ENCODE data around the gene KNCN.

Gene KNCN

DNA sequence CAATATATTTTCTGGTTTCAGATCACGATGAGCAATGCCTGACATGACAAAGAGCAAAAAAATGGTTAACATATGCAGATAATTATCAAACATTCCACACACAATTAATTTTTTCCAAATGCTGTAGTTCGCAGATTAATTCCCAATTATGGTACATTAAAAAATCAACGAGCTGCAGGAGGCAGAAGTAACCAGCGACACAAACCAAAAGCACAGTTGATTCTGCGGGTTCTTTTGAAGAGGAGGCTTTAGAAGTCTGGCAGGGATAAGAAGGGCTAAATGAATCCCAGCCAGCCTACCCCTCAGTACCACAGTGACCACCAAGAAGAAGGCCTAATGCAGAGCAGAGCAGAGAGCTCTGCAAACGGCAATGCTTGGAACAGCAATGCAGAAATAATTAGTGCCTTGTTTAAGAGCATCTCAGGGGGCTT, 17.0 kb upstream of the KNCN start:
- no peak for DNase-seq

DNA sequence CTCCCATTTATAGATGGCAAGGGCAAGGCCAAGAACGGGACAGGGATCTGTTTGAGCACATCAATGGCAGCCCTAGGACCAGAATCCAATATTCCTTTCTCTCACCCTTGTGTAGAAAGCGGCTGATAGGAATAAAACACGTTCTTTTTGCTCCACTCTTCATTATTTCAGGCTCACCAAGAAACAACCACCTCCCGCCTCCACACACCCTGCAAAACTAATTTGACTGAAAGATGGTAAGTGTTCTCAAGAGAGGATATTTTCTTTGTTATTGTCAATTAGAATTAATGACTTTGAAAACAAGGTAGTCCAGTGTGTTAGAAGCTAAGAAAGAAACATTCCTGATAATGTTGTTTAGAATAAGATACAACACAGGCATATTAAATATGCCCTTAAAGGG, 11.9 kb upstream of the KNCN start:
- no peak for DNase-seq

DNA sequence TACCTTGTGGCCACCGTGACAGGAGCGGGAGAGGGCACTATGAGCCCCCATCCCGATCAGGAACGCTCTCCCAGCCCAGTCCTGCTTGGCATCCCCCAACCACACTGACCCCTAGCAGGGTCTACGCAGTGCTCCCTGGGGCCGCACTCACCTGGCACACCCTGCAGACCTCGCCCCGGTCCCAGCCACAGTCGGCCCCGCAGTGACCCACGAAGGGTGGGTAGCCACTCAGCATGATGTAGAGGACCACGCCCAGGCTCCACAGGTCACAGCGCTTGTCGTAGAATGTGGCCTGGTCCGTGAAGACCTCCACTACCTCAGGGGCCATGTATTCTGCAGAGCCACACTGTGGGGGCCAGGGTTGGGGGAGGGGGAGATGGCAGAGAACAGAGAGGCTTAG, 11.1 kb upstream of the KNCN start:
- no peak for DNase-seq

DNA sequence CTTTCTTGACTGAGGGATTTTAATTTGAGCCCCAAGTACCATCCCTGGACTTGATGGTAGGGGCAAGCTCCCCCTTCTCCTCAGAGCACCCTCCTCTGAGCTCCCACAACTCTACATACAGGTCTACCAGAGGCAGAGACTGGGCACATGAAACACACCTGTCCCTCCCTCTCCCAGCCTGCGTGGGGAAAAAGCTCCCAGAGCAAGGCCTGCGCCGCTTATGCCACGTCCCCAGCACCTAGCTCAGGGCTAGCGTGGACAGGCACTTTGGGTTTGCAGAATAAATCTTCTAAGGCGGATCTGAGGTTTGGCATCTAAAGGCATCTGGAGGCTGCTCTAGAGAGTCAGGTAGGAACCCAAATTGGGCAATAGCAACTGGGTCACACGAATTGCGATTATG, 7.5 kb upstream of the KNCN start:
- DNase-seq: no peak

DNA sequence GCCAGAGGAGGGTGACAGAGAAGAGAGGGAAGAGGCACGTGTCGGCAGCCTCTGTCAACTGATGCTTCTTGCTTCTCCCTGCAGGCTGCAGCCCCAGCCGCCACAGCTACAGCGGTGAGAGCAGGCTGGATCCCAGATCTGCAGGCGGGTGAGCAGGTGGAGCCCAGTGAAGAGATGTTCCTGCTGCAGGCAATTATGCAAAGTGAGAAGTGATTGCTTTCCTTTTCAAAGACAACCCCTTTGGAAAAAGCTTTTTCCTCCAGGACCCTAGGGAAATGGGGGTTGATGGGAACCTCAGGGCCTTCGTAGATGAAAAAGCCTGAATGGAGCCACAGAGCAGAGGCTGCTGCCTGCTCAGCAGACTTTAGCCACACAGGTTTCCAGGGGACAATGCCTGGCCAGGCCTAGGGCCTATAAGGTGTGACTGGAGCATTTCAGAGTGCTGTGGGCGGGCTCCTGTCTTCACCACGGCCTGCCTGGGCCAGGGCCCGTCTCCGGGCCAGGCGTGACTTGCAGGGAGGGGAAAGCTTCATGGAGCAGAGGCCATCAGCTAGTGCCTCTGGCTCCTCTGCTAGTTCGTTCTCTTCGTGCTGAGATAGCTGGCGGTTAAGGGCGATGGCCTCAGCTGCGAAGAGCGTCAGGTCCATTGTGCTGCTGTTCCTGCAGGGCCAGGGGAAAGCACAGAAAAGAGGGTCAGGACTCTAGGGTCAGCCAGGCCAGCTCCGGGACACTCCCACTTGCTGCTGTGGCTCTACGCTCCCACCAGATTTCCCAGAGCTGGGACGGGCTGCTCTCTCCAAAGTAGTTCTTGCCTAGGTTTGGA, 6.9 kb upstream of the KNCN start:
- DNase-seq: no peak

DNA sequence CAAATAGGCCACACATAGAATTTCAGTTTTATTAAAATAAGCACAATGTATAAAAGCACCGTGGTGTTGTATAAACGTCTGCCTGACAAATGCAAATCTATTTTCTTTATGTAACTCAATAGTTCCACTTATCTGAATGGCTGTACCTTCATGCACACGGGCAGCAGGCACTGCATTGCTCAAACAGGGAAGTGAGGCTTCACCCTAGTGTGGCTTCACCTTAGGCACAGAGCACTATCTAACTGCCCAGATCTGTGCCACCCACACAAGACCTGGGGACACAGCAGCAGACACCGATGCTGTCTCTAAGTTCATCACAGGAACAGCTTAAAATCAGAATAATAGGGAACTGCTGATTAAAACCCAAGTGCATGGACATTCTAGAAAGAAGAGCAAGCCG, 6.0 kb upstream of the KNCN start:
- DNase-seq: no peak

DNA sequence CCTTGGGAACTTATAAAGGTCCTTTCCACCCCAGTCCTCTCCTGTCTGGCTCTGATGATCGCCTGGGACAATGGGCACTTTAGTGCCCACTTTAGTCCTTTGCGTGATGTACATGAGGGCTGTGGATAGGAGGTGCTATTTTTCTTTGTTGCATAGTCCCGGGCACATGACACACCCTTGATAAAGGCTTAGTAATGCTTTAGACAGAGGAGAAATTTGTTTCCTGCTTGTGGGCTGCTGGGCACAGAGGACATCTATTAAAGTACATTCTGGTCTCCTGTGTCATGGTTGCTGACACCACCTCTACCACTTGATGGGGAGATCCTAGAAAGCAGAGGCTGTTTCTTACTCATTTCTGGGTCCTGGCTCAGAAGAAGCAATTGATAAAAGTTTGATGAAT, 5.4 kb upstream of the KNCN start:
- DNase-seq: no peak

DNA sequence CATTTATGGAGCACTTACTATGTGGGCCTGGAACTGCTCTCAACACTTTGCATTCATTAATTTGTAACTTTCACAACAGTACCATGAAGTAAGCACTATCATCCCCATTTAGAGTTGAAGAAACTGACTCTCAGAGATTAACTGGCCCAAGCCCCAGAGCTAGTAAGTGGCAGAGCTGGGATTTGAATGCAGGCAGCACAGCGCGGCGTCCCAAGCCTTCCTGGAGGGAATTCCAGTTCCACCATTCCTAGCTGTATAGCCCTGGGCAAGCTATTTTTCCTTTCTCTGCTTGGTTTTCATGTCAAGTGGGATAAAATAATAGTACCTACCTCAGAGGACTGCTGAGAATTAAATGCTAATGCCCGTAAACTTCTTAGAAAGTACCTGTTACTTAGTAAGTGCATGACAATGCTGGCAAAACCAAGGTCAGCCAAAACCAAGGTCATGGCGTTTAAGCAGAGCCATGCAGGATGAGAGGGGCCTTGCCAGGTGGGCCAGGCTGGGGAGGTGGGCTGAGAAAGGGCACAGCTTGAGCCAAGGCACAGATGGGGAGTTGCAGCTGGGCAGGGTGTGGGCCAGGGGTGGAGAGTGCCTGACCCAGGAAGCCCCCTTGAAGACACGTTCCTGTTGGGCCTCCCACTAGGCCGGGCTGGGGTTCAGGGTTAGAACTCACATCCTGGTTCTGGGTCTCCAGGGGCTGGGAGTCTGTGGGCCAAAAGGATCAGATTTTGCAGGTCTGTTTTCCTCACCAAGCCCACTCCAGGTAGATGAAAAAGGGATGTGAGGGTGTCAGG, 4.6 kb upstream of the KNCN start:
- DNase-seq: no peak

DNA sequence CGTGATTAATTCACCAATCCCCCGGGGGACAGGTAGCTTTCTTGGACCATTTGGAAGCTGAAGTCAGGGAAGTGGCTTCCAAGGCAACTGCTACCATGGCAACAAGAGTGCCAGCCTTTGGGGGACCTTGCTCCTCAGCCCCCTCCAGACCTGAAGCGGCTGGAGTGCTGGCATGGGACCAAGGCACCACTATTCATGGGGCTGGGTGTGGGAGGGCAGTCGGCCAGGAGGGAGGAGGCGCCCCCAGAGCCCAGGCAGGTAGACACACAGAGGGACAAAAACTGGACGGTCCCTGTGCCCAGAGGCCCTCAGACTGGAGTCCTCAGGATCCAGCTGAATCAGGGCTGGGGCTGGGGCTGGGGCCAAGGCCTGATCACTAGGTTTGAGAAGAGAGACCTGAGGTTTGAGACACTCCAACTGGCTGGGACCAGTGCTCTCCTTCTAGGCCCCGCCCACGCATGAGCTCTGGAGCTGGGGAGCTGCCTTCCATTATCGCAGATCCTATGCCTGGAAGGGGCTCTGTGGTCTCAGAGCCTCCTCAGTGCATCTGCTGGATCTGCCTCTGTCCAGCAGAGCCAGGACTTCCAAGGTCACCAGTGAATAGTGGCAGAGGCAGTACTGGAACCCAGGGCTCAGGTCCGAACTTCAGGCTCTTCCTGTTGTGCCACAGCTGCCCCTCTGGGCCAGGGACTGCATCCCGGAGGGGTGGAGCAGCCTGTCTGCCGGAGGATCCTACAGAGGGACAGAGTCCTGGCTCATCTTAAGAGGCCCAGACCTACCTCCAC, 3.3 kb upstream of the KNCN start:
- DNase-seq: no peak

DNA sequence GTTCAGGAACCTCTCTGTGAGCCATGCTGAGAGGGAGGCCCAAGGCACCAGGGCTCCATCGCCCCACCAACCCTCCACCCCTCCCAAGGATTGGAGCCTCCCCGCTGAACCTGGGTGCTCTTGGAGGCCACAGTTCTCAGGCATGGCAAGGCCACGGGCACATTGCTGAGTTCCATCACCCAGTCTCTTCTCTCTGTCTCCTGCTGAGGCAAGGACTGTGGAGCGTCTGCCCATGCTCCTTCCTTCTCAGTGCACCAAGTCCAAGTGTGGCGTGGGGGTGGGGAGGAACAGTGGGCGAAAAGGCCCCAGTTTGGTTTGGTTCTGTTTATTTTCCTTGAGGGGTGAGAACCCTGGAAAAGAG, 2.8 kb upstream of the KNCN start:
- no peak for DNase-seq

DNA sequence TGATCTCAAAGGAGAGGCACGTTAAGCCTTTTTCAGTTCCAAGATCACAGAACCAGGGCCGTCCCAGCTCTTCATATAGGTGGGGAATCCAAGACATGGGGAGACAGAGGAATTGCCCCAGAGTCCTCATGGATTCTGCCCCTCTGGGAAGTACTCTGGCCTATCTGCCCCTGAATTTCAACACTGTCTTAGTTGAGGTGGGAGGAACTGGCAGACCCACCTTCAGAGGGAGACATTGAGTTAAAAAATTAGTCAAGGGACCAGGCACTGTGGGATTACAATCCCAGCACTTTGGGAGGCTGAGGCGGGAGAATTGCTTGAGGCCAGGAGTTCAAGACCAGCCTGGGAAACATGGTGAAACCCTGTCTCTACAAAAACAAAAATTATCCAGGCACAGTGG, 2.1 kb upstream of the KNCN start:
- DNase-seq: no peak

DNA sequence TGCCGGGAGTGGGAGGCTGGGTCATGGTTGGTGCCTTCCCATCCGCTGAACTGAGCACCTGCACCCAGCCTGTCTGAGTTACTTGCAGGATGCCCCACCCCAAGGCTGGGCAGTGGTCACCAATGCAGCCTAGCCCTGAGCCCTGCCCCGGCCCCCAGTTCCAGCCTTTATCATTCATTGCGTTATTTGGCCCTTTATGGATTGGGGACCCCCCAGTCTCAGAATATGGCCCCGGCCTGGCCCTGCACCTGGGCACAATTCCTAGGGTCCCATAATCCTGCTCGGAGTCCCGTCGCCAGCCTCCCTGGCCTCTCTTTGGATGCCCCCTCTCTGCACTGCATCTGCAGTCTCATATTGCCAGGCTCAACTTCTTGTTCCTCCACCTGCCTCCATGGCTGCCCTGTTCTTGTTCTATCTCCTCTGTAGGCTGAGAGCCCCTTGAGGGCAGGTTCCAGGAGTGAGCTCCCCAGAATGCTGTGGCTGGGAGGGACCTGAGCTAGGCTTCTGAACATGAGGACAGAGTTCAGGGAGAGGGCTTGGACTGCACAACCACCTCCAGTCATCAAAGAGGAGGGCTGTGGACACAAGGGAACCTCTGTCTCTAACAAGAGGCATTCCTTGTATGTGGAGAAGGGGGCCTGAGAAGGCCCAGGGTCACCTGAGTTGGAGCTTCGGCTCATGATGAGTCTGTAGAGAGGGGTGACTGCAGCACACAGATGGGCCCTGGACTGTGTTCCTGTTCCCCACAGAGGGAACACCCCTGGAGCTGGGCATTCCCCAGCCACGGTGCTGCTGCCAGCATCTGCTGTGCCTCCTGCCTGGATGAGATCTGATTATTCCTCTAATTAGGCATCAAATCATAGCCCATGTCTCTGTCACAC, 1.1 kb upstream of the KNCN start:
- no peak for DNase-seq

DNA sequence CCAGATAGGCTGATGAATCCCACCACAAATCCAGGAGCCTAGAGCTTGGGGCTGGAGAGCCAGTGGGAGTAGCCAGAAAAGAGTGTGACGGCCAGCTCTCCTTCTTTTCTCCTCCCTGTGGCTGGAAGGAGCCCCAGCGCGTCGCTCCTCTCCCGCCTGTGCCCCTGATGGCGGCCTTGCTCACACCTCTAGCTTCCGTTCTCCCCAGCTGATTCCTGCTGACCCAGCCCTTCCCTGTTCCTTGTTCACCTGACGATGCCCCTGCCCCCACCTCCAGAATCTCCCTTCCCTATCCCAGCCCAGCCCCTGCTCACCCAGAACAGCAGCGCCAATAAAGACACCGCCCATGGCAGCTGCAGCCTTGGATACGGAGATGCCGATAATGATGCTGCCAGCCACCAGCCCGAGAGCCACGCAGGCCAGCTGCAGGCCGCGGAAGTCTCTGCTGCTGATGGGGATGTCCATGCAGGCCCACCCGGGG, 656 bp downstream of the KNCN start:
- no peak for DNase-seq

DNA sequence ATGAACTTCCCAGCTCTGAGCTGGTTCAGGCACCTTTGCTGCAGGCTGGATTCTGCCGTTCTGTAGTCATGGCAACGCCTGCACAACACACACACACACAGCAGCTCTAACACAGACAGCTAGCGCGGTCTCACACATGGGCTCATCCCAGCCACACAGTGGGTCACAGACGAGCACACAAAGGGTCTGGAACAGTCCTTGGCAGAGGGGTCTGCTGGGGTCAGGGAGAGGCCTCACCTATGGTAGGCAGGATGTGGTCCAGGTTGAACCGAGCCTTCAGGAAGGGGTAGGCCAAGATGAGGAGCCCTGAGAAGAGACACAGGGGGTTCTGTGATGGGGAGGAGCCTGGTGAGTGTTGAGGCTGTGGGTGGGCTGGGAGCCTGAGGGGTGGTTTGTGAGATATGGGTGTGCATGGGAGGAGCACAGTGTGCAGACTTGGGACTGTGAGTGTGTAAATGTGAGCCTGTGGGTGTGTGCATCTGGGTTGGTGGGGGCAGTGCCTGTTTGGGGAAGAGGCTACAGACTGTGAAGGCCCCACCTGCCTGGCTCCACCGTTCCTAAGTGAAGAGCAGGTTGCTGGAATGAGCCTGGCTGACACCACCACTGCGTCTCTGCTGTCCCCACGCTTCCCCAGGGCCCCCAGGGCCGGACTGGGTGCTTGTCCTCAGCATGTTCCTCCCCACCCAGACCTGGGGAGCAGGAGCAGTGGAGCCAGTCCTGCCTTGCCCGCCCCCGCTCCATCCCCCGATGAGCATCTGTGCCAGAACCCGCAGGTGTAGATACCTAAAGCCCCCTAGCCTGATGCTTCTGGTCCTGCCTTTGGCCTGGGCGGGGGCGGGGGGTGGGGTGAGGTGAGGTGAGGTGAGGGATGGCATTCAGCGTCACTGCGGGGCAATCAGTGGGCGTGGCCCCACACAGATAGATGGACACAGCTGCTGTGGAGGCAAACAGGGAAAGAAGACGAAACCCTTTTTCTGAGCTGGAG, 1.5 kb downstream of the KNCN start:
- no peak for DNase-seq

DNA sequence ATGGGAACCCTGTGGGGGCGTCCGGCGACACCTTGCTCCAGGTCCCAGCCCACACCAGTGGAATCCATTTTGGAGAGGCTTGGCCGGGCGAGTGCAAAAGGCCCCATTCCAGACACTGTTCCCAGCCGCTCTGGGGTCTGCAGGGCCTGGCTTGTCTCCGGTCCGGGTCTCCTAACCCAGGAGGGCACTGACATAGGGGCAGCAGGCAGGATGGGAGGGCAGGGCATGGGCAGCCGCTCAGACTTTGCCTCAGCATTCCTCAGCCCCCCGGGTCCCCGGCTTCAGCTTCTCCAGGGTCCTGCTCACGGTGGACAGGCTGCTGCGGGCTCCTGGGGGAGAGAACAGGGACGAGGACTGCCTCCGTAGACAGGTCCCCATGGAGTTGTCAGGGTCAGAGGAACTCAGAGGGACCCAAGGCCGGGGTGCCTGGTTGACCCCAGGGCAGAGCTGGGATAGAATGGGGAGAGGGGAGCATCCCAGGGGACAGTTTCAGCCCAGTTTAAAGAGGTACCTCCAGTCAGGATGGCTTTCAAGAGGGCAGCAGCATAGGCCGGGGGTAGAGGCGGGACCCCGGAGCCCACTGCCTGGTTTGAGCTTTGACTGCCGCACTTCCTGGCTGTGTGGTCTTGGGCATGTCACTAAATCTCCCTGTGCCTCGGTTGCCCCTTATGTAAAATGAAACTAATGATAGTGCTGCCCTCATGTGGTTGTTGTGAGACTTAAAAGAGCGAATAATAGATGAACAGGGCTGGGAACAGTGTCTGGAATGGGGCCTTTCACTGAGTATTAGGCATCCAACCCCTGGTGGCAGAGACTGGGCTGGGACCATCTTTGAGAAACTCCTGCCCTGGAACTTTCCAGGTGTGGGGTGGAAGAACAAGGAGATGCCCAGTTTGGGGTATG, 3.7 kb downstream of the KNCN start:
- DNase-seq: no peak

DNA sequence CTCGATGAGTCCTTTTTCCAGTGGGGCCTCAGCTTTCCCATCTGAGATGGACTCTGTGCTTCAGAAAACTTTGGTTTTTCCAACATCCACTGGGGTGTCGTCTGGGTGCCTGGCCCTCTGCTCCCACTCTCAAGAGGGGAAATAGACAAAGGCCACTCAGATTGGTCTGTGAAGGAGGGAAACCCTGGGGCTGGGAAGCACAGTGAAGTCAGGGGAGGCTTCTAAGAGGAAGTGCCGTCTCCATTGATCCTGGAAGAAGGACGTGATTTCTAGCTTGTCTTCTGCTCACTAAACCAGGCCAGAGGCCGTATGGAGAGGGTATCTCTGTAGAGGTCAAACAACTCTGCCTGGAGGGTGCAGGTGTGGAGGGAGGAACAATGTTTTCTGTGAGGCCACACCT, 5.2 kb downstream of the KNCN start:
- DNase-seq: no peak

DNA sequence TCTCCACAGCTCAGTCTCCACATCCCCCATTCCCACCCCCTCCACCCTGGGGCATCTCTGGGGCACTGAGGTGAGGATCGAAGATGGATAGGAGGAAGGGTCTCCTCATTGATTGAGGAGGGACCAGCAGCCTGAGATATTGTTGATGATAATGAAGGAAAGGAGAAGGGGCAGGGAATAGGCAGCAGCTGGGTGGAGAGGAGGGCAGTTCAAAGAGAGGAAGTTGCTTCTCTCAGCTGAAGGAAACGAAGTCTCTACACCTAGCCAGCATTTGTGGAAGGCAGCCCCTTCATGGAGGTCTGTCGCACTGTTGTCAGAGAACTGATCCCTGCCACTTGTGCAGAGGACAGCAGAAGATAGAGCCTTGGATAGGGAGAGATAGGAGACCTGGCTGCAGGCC, 5.7 kb downstream of the KNCN start:
- no peak for DNase-seq

DNA sequence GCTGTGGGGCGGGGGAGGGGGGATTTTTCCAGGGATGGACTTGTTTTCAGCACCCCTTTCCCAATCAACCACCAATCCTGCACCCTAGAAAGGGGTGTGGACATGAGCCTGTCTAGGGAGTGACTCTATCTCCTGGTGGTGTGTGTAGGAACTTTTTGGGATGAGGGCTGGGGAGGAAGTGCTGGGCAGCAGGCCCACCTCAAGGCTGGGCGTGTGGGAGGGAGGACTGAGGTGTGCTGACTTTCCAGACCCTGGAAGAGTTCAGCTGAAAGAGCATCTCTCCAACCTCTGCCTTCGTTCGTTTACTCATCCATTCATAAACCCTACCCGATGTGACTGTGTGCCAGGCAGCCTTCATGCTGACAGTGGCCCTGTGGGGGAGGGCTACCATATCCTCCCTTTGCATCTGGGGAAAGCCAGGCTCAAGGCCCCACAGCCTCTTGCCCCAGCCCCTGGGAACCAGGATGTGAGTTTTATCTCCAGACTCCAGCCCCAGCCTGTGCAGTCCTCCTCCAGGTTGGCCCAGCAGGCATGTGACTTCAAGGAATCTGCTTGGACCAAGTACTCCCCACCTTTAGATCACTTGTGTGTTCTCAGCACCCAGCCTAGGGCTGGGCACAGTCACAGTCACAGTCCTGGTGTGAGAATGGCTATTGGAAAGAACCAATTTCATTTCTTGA, 6.7 kb downstream of the KNCN start:
- no peak for DNase-seq

DNA sequence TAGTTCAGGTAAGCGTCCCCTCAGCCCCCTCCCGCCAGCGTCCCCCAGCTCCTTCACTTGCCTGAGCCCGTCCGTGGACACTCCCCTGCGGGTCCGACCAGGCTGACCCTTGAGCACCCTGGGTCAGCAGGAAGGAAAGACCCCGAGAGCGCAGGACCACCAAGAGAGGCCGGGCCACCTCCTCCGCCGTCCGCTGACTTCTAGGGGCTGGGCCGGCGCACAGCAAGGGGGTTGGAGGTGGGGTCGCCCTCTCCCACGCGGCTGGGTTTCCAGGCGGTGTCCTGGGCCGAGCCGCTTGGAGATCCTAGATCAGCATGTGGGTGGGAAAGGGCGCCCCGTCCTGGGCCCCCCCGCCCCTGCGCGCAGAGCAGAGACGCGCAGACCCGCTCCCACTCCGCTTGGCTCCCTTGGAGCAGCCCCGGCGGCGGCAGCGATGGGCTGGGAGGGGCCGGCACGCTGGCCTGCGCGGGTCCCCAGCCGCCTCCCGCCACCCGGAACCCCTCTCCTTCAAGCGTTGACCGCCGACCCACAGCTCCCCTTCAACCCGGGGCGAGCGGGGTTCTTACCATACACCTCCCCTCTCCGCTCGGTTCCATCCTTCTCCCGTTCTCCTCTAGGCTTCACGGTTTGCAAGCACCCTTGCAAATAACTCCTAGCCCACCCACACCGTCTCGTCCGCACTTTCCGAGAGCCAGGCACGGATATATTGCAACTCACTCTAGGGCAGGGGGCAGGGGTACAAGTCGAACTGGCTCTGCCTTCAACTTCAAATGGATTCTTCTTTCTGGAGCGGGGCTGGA, 7.5 kb downstream of the KNCN start:
- DNase-seq: no peak
